ENCODE results near the gene TMEM187.

The TMEM187 gene, protein sequence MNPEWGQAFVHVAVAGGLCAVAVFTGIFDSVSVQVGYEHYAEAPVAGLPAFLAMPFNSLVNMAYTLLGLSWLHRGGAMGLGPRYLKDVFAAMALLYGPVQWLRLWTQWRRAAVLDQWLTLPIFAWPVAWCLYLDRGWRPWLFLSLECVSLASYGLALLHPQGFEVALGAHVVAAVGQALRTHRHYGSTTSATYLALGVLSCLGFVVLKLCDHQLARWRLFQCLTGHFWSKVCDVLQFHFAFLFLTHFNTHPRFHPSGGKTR

DNA sequence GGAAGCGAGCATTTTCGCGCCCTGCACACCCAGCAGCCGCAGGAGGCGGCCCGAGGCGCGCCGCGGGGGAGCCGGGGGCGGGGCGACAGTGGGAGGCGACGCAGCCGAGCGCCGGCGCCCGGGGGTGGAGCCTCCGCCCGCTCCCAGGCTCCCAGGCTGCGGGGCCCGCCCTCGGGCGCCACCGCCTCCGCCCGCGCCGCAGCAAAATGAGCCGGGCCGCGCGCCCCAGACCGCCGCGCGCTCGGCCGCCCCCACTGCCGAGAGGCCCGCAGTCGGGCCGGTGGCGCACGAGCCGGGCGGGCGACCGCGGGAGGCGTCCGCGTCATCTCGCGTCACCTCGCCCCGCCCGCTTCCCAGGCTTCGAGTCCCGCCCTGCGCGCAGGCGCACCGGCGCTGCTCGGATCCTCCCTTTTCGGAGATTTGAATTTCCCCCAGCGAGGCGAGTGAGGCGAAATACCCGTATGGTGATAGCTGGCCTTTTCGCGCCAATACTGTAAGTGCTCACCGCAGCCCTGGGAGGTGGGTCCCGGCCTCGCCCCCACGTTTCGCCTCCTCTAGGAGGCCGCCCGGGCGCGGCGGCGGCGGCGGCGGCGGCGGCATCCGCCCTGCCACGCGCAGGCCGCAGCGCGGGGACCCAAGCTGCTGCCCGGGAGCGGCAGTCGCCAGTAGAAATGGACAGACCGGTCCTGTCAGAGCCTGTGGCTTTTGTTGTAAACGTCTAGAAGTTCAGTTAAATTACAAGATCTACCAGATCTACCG lies at the start of gene TMEM187:
Gene TMEM187 (plus strand): TSS at position 387 of the 759 bp plus-strand sequence. CDS start 9,309 bp downstream, outside the sequence.
- DNase-seq, result peak in 57 of 58 donors; percentile 9 to 94 (median 76)

GRCh38 chrX:153922932-153923857 lies 49.4 kb upstream of the TMEM187 start:
- DNase-seq, result peak in 44 of 58 donors; percentile 9 to 75 (median 36)

DNA sequence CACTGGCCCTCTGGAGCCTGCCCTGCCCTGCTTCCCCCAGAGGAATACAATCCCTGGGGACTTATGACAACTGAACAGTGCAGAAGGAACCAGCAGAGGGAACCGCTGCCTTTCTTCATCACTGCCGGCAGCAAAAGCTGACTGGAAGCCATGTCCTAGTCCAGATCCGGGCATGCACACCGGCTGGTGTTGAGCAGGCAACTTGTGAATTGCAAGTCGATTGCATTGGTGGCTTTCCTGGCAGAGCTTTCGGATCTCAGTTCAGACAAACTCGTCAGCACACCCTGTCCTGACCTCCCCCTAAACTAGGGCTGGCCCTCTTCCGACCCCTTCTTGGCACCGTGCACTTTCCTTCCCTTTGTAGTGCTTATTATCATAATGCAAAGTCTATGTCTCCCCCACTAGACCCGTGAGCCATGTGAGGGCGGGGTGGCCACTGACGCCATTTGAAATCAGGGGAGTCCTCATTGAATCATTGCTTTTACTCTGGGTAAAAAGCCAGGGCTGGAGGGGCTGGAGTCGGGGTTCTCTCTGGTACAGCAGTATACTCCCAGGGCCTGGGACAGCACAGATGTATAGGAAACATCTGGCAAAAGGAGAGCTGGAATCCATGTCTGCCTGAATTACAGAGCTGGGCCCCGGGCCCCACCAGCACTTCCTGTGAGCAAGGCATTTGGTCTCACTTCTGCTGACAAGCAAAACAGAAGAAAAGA lies 48.2 kb upstream of the TMEM187 start:
- DNase-seq, result peak in 25 of 58 donors; percentile 3 to 53 (median 19)

DNA sequence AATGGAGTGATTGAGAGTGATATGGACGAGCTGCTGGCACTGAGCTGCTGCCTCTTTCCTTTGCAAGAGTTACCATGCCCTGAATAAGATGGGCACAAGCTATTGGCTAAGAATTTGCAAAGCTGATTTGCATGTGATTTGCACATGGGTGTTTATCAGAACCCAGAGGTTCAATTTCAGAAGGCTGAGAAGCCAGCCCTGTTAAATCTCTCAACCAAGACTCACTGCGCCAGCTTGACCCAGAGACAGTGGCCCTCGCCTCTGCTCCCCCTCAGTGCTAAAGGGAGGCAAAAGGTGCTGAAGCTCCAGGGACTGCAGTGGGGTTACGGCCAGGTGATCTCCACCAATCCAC lies 47.2 kb upstream of the TMEM187 start:
- DNase-seq, result no peak

- DNase-seq, result no peak
Measured at GRCh38 chrX:153925739-153926551, 46.6 kb upstream of the TMEM187 start, which contains the start of gene ARHGAP4. Gene ARHGAP4 (minus strand): TSS chrX:153926264. CDS start chrX:153926202, 62 bp downstream.

DNA sequence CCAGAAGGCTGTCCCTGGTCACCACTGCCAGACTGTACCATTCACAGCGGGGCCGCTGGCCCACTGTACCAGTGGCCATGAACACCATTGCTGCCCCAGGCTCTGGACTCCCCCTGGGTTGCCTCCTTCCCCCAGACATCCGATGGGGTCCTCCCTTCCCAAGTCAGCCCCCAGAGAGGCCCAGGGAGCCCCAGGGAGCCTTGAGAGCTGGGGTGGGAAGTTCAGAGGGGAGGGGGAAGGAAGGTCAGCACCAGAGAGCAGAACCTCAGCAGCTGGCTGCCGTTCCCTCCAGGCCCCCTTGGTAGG lies 46.0 kb upstream of the TMEM187 start:
- DNase-seq, result peak in 2 of 58 donors; percentile 2 to 22

DNA sequence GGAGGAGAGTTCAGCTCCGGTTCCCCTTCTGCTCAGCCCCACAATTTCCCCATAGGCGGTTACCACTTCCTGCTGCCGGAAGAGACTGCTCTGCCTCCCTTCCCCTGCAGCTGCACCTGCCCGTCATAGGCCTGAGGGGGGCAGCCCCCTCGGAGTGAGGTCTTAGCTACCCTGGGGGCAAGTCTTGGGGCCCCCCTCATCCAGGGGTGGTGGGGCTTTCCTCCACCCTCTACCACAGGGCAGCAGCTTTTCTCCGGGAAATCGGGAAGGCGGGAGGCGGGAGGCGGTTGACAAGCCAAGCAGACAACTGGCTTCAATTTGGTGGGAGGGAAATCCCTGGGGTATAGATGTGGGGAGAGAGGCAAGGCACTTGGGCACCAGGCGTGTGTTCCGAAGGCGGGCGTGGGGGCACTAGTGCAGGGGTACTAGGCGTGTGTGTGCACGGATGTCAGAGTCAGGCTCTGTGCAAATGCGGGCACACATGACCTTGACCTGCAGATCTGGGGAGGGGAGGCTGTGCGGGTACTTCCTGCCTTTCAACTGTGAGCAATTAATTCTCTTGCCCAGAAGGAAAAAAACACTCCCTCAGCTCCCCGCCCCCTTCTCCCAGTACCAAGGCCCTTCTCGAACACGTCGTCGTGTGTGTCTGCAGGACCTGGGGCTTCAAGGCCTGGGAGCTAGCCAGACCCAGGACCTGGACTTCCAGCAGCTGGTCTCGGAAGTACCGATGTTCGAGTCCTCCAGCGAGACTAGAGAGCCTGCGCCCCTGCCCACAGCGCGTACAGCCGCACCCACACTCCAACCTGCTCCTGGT lies 45.5 kb upstream of the TMEM187 start:
- DNase-seq, result peak in 12 of 58 donors; percentile 2 to 47 (median 15)

DNA sequence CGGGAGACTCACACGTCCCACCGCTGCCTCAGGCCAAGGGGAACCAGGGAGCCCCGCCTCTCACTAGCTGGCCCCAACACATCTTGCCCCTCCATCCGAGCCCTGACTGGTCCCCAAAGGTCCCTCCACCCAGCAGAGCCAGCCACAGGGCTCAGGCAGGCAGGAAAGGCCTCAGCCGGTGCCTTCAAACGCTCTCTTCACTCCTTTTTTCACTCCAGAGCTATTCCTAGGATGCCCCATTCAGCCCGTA lies 45.0 kb upstream of the TMEM187 start:
- no peak for DNase-seq

GRCh38 chrX:153927922-153928760 lies 44.4 kb upstream of the TMEM187 start:
- peak; percentile 42 to 97 (median 92) for DNase-seq

DNA sequence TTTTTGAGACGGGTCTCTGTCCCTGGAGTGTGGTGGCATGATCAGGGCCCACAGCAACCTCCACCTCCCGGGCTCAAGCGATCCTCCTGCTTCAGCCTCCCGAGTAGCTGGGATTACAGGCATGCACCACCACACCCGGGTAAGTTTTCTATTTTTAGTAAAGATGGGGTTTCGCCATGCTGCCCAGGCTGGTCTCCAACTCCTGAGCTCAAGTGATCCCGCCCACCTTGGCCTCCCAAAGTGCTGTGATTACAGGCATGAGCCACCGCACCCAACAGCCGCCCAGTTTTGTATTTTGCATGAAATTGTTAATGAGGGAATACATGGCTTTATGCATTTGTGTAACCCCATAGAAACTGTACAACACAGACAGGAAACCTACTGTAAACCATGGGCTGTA lies 43.7 kb upstream of the TMEM187 start:
- DNase-seq, result no peak

GRCh38 chrX:153929576-153929975 lies 43.0 kb upstream of the TMEM187 start:
- no peak for DNase-seq

- no peak for DNase-seq
Measured at GRCh38 chrX:153930011-153930910, 42.3 kb upstream of the TMEM187 start.

DNA sequence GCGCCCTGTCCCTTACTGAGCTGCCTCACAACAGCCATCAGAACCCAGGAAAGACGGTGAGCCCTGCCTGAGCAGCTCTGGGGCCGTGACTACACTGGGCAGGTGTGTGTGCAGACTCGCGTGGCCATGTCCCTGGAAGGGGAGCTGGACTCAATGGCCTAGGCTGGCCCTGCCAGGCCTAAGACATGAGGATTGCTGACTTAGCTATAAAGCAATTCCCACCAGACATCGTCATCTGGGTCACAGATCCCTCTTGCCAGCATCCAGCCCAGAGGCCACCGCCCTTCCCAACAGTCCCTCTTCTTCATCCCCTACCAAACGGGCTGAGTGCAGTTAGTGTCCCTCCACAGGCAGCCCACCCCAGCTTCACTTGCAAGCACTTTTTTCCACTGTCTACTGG lies 41.4 kb upstream of the TMEM187 start:
- DNase-seq, result no peak

DNA sequence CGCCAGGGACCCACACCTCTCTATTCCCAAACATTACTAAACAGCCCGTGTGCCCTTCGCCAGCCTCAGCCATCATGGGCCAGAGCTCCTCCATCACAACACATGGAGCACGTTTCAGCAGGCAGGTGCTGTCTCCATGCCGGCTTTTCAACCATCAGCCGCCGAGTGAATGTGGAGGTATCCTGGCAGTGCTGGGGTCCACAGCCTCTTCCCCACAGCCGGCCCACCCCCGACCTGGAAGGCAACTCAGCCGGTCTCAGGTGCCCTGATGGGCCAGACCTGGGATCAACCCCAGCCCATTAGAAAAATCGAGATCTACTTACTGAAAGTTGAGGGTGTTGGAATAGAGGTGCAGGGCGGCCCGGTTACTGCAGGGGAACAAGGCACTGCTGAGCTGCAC lies 40.8 kb upstream of the TMEM187 start:
- no peak for DNase-seq

- DNase-seq, result no peak
Measured at GRCh38 chrX:153932220-153932915, 40.2 kb upstream of the TMEM187 start.

DNA sequence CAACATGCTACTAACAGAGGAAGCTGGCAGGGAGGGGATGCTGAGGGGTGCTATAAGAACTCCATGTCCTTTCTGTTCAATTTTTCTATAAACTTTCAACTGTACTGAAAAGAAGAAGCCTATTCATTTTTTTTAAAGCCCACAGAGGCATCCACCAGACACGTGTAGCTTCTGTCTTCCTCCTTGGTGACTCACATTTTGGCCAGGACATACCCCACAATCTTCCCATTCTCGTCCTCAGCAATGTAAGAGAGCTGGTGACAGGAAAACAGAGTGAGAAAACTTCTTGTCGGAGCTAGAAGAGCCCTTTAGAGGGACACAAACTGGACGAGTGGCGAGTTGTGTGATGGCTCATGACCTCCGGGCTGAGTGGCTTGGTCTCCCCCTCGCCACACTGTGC lies 38.8 kb upstream of the TMEM187 start:
- no peak for DNase-seq

Measured in anterior cingulate cortex (tissue), 58 donors.